Stomach (tissue), 4 donors: ENCODE results near the gene CAPN7.

Source experiments
- EP300 ChIP-seq: sonication (generic); formaldehyde crosslinking; IDR thresholded peaks from one replicate; pipeline ENCODE4 v1.6.1; 2017; ENCODE audit warnings: antibody characterized with exemption
- POLR2A ChIP-seq, 4 donors: fragments of 450-650 bp; IDR thresholded peaks; one replicate each; pipeline ENCODE4 v1.6.1; 2016; ENCODE audit warnings: antibody characterized with exemption in 4 of 4, control low read depth in 2 of 4, mild to moderate bottlenecking in 1 of 4, moderate library complexity in 1 of 4
- TF ChIP-seq, protein P1 (sequence below), 7 experiments: fragments of 450-650 bp in 4 of 7; fragments of 200-600 bp in 3 of 7; sonication (generic) in 3 of 7; IDR thresholded peaks; one replicate each; pipeline ENCODE4 v1.5.1; 2016 to 2019; ENCODE audit warnings: antibody characterized with exemption in 7 of 7, control low read depth in 2 of 7, mild to moderate bottlenecking in 1 of 7

DNA sequence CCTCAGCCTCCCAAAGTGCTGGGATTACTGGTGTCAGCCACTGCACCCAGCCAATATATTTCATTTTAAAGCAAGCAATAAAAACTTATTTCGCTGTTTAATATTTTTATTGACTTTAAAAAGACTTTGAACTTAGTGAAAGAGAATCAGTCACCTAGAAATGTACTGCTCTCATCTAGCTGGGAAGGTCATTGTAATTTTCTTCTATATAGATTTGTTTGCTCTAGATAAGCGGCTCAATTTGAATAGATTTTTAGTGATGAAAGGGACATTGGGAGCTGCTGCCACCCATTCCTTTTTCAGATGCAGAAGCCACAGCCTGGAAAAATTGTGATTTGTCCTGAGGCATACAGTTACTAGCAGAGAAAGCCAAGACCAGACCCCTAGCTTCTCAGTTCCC lies 40.1 kb downstream of the CAPN7 start:
- TF ChIP-seq, protein P1, sequence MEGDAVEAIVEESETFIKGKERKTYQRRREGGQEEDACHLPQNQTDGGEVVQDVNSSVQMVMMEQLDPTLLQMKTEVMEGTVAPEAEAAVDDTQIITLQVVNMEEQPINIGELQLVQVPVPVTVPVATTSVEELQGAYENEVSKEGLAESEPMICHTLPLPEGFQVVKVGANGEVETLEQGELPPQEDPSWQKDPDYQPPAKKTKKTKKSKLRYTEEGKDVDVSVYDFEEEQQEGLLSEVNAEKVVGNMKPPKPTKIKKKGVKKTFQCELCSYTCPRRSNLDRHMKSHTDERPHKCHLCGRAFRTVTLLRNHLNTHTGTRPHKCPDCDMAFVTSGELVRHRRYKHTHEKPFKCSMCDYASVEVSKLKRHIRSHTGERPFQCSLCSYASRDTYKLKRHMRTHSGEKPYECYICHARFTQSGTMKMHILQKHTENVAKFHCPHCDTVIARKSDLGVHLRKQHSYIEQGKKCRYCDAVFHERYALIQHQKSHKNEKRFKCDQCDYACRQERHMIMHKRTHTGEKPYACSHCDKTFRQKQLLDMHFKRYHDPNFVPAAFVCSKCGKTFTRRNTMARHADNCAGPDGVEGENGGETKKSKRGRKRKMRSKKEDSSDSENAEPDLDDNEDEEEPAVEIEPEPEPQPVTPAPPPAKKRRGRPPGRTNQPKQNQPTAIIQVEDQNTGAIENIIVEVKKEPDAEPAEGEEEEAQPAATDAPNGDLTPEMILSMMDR (IDR thresholded peaks at IDR 0.05): no peak
- TF ChIP-seq EP300 (no peak), POLR2A (IDR thresholded peaks at IDR 0.05) (no peak)
